Urothelium cell line (cell line): ENCODE measurements around the gene ALG12.
"Not testable (repeated sequence)": the region's sequence is repeated elsewhere in the genome, so short reads cannot be mapped to it uniquely, and the experiment has no call there.

ENCODE experiments used
- DNase-seq: peaks from one replicate; pipeline ENCODE4 v3.0.0; 2011; ENCODE audit warnings: low spot score, mixed read lengths
- FAIRE-seq: peaks from 2 replicates; lab custom pipeline; 2011; peaks lifted over from hg19 to GRCh38; lab: Jason Lieb, UNC

Gene ALG12

DNA sequence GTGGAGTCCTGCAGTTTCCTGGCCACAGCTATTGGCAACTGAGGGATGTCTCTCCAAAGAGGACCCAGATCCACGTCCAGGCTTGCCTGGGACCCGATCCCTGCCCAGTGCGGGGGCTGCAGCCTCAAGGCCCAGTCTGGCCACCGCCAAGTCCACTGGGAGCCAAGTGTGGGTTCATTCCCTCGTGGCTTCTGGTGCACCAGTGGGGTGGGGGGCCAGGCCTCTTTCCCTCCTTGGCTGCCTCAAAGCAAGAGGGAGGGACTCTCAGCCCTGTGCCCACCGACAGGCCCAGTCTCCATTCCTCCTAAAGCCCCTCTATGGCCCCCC, 29.0 kb upstream of the ALG12 start:
- no peak for FAIRE-seq

DNA sequence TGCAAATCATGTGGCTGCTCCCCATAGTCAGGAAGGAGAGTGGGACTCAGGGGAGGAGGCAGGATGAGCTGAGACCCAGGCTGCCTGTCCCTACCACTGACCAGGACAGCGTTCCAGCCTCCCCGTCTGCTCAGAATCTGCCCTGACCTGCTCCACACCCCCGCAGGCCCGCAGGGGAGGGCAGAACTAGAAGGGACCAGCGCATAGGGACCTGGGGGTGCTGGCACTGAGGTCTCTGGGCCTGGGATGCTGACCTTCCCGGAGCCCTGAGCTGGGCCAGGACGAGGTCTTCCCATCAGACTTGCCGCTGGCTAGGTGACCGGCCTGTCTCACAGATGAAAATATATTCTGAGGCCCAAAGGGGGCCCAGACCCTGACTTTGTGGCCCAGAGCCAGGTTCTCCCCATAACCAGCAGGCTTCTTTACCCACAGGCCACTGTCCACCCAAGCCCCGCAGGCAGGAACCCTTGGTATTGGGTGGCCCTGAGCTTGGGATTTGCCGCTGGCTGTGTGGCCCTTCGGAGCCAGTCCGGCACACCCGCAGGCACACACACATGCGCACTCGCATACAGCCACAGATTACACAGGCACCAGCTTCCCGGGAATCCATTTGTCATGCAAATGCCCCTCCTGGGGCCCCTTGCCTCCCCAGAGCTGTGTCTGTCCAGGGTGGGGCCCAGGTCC, 28.5 kb upstream of the ALG12 start:
- FAIRE-seq = no peak
- no peak for DNase-seq

More for the DNA sequence above, 29.0 kb upstream of the ALG12 start:
- no peak for DNase-seq

DNA sequence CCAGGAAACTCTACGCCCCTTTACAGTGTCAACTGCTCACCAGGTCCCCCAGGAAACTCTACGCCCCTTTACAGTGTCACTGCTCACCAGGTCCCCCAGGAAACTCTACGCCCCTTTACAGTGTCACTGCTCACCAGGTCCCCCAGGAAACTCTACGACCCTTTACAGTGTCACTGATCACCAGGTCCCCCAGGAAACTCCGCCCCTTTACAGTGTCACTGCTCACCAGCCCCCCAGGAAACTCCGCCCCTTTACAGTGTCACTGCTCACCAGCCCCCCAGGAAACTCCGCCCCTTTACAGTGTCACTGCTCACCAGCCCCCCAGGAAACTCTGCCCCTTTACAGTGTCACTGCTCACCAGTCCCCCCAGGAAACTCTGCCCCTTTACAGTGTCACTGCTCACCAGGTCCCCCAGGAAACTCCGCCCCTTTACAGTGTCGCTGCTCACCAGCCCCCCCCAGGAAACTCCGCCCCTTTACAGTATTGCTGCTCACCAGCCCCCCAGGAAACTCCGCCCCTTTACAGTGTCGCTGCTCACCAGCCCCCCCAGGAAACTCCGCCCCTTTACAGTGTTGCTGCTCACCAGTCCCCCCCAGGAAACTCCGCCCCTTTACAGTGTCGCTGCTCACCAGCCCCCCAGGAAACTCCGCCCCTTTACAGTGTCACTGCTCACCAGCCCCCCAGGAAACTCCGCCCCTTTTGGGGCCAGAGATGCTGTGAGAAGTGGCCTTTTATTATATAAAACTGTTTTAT, 27.0 kb upstream of the ALG12 start:
- DNase-seq = not testable (repeated sequence)
- FAIRE-seq = peak; percentile 56

DNA sequence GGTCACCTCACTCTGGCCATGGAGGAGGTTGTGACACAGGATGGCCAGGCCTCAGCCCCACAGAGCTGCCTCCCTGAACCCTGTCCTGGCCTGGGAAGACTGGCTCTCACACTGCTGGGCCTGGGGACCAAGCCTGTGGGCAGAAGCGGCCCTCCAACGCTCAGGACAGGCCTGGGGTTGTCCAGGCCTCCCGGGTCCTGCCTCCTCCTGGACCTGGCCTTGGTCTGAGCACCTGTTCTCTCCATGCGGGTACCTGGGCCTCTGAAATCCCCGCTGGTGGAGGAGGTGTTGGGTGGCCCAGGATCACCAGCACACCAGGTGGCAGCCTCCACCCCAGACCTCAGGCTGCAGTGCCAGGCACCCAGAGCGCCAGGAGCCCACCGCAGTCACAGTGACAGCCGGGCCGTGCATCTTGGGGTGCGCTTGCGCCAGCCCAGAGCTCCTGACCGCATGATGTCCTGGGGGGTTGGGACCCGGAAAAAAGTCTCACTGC, 26.2 kb upstream of the ALG12 start:
- FAIRE-seq (no peak), DNase-seq (no peak)

DNA sequence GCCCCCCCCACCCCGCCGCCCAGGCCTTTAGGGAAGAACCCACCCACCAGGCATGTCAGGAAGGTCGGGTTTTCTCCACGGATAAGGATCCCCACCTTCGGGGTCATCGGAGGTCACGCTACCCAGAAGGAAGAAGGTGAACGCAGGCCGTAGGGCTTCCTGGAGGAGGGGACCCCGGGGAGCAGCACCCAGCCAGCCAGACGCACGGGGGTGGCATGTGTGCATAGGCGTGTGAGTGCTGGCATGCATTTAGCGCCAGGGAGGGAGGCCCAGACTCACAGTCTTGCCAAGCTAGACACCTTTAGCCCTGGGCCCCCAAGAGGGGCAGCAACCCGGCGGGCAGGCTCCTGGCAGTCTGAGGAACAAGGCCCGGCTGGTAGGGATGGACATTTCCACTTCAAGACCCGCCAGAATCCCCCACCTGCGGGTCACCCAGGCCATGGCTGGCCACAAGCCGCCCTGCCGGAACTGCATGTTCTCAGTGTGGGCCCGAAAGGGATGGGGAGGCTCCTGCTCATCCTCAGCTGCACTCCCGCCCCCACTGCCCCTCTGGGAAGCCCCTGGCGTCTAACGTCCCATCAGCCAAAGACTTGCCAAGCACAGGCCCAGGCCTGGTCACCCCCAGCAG, 25.6 kb upstream of the ALG12 start:
- DNase-seq (no peak), FAIRE-seq (no peak)

DNA sequence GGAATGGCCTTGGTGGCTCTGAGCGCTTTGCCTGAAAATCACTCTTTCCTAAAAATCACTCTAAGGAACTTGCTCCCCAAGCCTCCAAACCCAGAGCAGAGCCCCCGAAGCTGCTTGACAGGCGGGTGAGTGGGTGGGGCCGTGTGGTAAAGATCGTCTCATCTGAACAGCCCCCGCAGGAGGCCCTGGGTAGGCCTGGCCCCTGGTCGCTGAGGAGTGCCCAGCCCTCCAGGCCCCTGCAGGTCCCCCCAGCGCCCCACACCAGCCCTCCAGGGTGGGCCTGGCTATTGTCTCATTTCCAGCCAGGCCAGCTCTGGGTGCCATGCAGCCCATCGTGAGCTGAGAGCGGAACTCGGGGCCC, 25.1 kb upstream of the ALG12 start:
- FAIRE-seq (no peak), DNase-seq (no peak)

DNA sequence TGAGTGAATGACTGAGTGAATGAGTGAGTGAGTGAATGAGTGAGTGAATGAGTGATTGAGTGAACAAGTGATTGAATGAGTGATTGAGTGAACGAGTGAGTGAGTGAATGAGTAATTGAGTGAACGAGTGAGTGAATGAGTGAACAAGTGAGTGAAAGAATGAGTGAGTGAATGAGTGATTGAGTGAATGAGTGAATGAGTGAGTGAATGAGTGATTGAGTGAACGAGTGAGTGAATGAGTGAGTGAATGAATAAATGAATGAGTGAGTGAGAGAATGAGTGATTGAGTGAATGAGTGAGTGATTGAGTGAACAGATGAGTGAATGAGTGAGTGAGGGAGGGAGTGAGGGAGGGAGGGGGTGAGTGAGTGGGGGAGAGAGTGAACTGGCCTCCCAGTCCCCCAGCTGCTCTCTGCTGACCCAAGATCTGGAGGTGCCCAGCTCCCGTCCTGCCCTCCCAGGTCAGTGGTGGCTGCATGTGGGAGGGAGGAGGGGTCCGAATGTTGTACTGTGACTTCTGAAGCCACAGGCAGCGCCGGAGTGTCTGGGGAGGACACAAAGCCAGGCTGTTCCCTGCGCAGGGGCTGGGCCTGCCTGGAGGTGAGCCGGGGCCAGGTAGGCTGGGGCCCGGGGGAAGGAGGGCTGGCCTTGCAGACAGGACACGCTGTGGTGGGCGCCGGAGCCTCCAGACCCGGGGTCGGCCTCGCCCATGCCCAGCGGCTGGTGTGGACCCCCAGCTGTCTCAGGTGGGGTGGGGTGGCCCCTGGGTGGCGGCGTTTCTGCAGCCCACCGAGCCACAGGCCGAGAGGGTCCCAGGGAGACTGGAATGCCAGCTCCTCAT, 24.5 kb upstream of the ALG12 start:
- FAIRE-seq (no peak), DNase-seq (no peak)

DNA sequence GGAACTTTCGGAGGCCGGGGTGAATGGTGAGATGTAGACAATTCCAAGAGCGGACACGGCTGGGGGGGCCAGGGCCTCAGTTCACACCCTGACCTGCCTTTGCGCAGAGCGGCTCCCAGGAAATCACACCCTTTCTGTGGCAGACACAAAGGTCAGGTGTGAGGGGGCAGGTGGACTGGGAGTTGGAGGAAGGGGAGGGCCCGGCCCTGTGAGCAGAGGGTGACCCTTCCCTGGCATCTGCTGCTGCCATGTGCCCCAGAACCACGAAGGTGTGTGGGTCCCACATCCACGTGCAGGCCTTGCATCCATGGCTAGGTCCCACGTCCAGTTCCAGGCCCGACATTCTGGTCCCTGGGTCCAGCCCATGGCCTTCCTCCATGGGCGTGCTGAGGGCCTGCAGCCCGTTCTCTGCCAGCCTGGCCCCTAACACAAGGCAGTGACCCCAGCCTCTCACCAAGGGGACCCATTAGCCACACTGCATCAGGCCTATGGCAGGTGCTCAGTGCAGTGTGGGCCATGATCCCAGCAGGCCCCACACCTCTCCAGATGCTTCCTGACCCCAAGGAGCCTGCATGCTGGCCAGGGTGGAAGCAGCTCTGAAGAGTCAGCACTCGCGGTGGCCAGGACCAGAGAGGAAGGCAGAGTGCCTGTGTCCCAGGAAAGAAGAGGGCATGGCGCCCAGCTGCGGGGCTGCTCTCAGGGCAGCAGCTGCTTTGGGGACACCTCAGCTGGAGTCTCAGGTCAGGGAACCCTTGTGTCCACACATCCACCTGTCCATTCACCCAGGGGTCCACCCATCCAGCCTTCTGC, 23.5 kb upstream of the ALG12 start:
- no peak for DNase-seq
- peak; percentile 20 for FAIRE-seq

DNA sequence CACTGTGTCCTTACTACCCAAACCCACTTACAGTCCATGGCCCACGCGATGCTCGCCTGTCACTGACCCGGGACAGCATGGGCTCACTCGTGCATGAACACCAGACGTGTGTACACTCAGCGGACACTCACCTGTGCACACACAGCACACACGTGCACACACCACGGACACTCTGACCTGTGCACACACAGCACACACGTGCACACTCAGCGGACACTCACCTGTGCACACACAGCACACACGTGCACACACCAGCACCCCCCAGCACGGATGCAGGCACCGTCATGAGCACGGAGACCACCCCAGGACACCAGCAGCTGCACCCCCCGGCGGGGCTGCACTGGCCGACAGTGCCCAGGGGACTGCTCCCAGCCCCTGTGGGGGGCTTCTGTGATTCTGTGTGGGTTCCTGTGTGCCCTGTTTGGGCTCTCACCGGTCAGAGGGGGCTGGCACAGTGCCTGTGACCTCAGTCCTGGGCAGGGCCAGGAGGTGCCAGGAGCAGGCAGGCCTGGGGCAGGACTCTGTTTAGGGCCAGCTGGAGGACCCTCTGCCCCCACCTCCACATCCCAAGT, 20.4 kb upstream of the ALG12 start:
- FAIRE-seq = peak; percentile 90
- DNase-seq = no peak

DNA sequence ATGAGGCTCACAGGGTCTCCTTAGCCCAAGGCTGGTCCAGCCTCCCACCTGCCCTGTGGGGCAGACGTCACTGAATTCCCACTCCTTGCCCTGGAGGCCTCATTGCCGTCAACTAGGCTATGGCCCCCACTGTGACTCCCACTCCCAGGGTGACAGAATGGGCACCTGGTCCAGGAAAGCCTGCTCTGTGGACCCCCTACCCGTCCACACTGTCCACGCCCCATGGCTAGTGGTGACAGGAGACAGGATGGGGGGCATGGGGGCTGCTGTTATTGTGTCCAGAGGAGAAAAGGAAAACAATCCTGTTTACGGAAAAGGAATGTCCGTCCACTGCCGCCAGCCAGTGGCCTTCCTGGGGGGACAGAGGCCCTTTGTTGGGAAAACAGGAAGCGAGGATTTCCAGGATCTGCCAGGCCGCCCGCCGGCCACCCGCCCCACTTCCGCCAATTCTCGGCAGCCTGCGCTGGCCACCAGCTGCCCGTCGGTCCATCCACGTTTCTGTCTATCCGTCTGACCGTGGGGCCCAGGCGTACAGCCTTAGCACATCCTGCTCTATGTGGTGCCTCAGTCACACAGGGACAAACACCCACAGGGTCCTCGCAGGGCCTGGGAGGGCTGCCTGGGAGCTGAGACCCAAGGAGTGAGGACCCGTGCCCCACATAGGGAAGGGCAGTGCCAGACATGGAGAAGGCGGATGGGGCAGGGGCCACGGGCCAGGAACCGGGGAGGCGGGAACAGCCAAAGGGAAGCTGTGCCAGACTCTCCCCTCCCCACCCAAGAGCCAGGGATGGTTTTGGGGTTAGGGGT, 19.7 kb upstream of the ALG12 start:
- FAIRE-seq (no peak), DNase-seq (no peak)

DNA sequence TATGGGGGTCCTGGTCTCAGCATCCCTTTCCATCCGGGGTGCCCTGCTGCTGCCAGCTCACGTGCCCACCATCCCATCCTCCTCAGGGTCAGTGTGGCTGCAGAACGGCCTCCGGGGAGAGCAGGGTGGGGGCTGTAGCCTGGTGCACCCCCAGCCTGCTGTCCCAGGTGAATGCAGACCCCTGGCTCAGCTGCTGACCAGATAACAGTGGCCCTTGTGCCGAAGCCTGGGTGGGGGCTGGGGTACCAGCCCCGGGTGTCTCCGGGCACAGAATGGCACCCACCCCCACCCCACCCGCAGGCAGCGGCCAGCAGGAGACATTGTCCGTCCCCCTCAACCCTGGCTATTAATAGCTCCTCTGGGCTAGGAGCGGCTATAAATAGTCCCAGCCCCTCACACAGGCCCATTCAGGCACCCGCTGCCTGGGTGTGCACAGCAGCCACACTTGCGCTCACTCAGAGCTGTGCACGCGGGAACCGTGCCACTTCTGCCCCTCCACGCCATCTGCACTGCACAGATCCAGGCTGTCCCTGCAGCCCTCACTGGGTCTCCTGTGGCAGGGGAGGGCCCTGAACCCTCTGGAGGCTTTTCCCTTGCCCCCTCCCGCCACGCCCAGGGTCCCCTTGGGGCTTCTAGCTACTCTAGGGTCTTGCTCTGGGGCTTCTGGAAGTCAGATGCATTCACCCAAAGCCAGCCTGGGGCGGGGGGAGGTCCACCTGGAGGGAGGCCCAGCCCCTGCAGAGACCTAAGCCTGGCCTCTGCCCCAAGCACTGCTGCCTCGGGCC, 18.9 kb upstream of the ALG12 start:
- FAIRE-seq (peak; percentile 30), DNase-seq (no peak)

DNA sequence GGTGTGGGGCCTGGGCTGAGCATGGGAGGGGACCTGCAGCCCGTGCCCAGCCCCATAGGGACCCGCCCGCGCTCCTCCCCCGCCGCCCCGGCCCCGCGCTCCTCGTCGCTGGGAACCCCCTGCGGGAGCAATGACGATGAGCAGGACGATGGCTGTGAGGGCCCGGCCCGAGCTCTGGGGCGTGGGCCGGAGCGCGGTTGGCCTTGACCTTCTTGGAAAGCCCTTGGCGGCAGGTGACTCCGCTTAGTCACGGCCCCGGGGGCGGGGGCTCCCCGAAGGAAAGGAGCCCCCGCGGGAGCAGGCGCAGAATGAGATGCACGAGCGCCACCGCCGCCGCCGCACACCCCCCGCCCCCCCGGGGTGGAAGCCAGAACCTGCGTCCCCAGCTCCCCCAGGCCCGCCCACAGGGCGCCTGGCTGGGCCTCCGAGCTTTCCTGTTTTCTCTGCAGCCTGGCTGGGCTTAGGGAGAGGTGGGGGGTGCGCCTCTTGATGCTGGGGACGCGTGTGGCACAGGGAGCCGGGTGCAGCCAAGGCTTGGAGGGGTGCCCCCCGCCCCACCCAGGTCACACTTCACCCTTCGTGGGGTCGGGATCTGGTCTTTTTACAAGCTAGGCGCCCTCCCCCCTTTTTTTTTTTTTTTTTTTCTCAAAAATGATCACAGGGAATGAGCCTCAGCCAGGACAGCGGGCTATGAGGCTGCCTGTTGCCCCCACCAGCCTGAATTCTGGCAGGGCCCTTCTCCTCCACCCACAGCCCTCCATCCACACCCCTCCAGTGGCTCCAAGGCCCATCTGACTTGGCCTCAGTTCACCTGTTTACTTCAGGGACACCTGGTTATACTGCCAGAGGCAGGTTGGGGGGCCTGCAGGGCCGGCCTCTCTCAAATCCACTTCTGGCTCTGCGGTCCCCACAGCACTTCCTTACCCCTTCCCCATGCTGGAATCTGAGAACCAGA, 18.1 kb upstream of the ALG12 start:
- DNase-seq (peak; percentile 86), FAIRE-seq (peak; percentile 72)

DNA sequence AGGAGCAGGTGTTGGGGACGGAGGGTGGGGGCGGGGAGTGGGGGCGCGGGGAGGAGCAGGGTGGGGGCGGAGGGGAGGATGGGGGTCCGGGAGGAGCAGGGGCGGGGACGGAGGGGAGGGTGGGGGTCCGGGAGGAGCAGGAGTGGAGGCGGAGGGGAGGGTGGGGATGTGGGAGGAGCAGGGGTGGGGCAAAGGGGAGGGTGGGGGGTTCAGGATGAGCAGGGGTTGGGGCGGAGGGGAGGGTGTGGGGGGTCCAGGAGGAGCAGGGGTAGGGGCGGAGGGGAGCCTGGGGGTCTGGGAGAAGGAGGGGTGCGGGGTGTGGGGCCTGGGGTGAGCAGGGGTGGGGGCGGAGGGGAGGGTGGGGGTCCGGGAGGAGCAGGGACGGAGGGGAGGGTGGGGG, 17.3 kb upstream of the ALG12 start:
- FAIRE-seq (no peak), DNase-seq (peak; percentile 48)

DNA sequence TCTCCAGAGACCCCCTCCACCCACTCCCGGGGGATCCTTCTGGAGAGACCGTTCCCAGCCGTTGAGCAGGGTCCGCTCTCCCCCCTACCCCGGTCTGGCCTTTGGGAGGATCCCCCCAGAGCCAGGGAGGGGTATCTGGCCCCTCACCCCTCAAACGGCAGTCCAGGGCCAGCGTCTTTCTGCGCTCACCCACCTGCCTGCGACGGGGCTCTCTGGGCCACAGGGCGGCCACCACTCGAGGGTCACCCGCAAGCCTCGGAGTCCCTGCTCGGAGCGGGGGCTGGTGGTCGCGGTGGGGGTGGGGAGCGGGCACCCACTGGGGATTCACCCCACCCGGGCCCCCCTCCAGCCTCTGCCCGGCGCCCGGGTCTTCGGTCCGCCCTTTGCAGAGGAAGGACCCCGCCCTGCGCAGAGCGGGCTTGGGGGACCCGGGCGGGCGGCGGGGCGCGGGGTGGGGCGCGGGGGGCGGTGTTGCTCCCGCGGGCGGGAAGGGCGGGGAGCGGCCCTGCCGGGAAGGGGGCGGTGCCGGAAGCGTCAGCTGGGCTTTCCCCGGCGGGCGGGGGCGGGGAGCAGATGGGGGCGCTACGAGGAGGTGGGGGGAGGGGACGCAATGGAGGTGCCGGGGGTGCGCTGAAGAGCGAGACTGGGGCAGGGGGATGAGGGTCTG, 16.8 kb upstream of the ALG12 start:
- peak; percentile 78 for DNase-seq
- FAIRE-seq = no peak

DNA sequence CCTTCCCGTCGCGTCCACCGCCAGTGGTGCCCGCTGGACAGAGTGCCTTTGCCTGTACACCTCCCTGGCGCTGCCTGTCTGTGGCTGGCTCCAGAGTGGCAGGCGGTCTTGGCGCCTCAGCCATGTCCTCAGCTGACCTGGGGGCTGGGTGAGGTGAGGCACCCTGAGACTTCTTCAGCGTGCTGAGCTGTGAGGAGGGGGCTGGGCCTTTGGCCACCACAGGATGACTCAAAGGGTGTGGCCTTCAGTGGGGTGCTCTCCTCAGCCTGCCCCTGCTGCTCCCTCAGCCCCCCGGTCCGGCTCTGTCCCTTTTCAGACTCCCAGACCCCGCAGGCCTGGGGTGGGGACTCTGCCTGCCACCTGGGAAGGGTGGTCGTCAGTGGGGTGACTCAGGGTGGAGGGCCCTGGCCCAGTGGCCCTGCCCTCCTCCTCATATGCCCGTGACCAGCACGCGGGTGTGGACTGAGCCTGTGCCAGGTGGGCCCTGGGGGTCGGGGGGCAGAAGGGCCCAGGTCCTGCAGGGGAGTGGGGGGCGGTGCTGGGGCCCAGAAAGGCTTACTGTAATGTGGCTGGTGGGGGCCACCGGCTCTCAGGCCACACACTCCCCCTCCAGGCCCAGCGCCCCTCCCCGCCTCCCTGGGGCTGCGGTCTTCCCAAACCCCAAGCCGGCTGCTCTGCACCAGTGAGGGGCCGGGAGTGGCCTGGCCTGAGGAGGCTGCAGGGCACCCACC, 16.1 kb upstream of the ALG12 start:
- FAIRE-seq (peak; percentile 73), DNase-seq (peak; percentile 58)
